ENCODE results near the gene CUX1.
"Not testable (repeated sequence)": the region's sequence is repeated elsewhere in the genome, so short reads cannot be mapped to it uniquely, and the experiment has no call there.

CUX1 gene

GRCh38 chr7:102021841-102022618 lies 204.6 kb downstream of the CUX1 start:
- H3K4me3 ChIP-seq (replicated peaks in 1 of 2; ENCODE audit: low read depth in 2 of 2, low read length in 2 of 2) = no peak overlapping the region
- TF ChIP-seq CTCF (IDR thresholded peaks at IDR 0.05; ENCODE audit: low read depth, low read length) = no peak
- no peak for DNase-seq (ENCODE audit: low read depth in 2 of 2)

- no peak overlapping the region for H3K4me3 ChIP-seq (replicated peaks in 1 of 2; ENCODE audit: low read depth in 2 of 2, low read length in 2 of 2)
- TF ChIP-seq CTCF (IDR thresholded peaks at IDR 0.05; ENCODE audit: low read depth, low read length) = no peak
Measured at GRCh38 chr7:102024005-102024768, 206.8 kb downstream of the CUX1 start.

GRCh38 chr7:102024769-102025391 lies 207.5 kb downstream of the CUX1 start:
- TF ChIP-seq CTCF (IDR thresholded peaks at IDR 0.05; ENCODE audit: low read depth, low read length) = no peak
- H3K4me3 ChIP-seq (replicated peaks in 1 of 2; ENCODE audit: low read depth in 2 of 2, low read length in 2 of 2) = no peak overlapping the region
- DNase-seq (ENCODE audit: low read depth in 2 of 2) = no peak

More at GRCh38 chr7:102024005-102024768, 206.8 kb downstream of the CUX1 start:
- DNase-seq (ENCODE audit: low read depth in 2 of 2) = no peak

GRCh38 chr7:102025777-102026176 lies 208.4 kb downstream of the CUX1 start:
- not testable (repeated sequence) for DNase-seq (ENCODE audit: low read depth in 2 of 2); H3K4me3 ChIP-seq (replicated peaks in 1 of 2; ENCODE audit: low read depth in 2 of 2, low read length in 2 of 2)

DNA sequence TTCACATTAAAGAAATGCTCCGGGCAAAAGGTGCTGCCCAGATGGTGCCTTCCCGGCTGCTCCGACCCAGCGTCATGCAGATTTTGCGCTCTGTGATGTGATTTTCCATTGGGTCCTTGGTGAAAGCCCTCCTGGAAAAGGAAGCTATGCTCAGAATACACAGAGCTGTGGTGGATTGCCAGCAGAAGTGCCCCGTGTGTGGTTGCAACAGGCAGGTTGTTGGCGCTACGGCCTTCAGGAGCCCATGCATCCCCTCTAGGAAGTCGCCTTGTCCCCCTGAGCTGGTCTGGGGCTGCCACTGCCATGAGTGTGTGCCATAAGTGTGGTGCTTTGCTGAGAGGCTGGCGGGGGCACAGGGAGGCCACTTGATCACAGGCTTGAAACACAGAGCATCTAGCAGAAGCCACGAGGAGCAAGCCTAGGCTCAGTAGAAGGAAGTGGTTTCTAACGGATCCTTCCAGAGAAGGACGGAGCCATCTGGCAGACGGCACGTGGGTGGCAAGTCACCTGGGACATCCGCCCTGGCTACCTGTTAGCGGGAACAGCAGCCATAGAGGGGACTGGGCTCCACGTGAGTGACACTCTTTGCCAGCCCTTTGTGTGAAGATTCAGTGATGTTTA lies 210.9 kb downstream of the CUX1 start:
- TF ChIP-seq CTCF (IDR thresholded peaks at IDR 0.05; ENCODE audit: low read depth, low read length) = no peak
- no peak for DNase-seq (ENCODE audit: low read depth in 2 of 2)
- H3K4me3 ChIP-seq (replicated peaks in 1 of 2; ENCODE audit: low read depth in 2 of 2, low read length in 2 of 2) = no peak overlapping the region

DNA sequence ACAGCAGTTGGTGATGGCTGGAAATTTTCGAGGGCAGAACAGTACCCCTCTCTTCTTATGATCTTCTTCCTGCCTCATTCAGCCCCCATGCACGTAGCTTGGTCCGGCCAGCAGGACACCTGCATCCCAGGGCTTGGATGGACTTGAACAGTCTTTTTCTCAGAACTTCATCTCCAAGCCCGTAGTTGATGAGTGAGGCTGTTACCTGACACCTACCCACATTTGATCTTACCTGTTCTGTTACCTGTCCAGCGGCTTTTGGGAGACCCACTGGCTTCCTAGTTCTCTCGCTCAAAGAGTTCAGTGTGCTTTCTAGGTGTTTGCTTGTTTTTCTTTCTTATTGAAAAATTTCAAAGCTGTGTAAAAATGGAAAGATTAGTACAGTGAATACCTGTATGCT lies 212.2 kb downstream of the CUX1 start:
- H3K4me3 ChIP-seq (replicated peaks in 1 of 2; ENCODE audit: low read depth in 2 of 2, low read length in 2 of 2) = no peak overlapping the region
- DNase-seq (ENCODE audit: low read depth in 2 of 2) = no peak
- no peak for TF ChIP-seq CTCF (IDR thresholded peaks at IDR 0.05; ENCODE audit: low read depth, low read length)

DNA sequence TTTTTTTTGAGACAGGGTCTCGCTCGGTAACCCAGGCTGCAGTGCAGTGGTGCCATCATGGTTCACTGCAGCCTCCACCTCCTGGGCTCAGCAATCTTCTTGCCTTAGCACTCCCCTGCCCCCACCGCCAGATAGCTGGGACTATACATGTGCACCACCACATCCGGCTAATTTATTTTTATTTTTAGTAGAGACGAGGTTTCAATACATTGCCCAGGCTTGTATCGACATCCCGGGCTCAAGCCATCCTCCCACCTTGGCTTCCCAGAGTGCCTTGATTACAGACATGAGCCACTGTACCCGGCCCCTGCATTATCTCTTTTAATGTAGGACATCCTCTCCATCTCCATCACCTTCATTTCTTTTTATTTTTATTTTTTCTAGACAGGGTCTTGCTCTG lies 213.3 kb downstream of the CUX1 start:
- no peak overlapping the region for H3K4me3 ChIP-seq (replicated peaks in 1 of 2; ENCODE audit: low read depth in 2 of 2, low read length in 2 of 2)
- no peak for TF ChIP-seq CTCF (IDR thresholded peaks at IDR 0.05; ENCODE audit: low read depth, low read length)
- DNase-seq (ENCODE audit: low read depth in 2 of 2) = no peak

All from cardiac fibroblast (primary cell).